Keratinocyte (primary cell): ENCODE results near the gene AK1. TPM values are rescaled to one million over a fixed set of nuclear protein-coding genes. Genes with fewer than 3 reads are reported as not detected.

Experiments
- DNase-seq: peaks from one replicate; pipeline ENCODE4 v3.0.0-alpha.2; 2011; ENCODE audit warnings: low read depth, missing footprints, low spot score
- FAIRE-seq: peaks from 2 replicates; lab custom pipeline; 2011; peaks lifted over from hg19 to GRCh38; lab: Jason Lieb, UNC
- H2AFZ ChIP-seq: 2 replicates; pipeline ENCODE4 v1.6.0; 2012; ENCODE audit warnings: low read length, control low read depth, inconsistent platforms; ENCODE audit not compliant: control insufficient read depth
- H3K27ac ChIP-seq: 2 replicates; pipeline ENCODE4 v1.5.1; 2011; ENCODE audit warnings: low read length; ENCODE audit not compliant: control insufficient read depth, insufficient read depth
- H3K27me3 ChIP-seq: 3 replicates; pipeline ENCODE4 v1.6.0; 2011; ENCODE audit warnings: low read length; ENCODE audit not compliant: control insufficient read depth, insufficient read depth; ENCODE audit errors: extremely low read depth
- H3K36me3 ChIP-seq, 2 experiments: 2 replicates in 1 of 2; 3 replicates in 1 of 2; pipeline ENCODE4 v1.5.1; 2011; ENCODE audit warnings: low read length in 2 of 2, mild to moderate bottlenecking in 1 of 2; ENCODE audit not compliant: control insufficient read depth in 2 of 2, insufficient read depth in 2 of 2; ENCODE audit errors: extremely low read depth in 1 of 2
- H3K4me1 ChIP-seq: 3 replicates; pipeline ENCODE4 v1.5.1; 2011; ENCODE audit warnings: low read length; ENCODE audit not compliant: control insufficient read depth, insufficient read depth; ENCODE audit errors: extremely low read depth
- H3K4me2 ChIP-seq: 3 replicates; pipeline ENCODE4 v1.6.0; 2011; ENCODE audit warnings: low read depth, low read length; ENCODE audit not compliant: control insufficient read depth, insufficient read depth; ENCODE audit errors: extremely low read depth
- H3K4me3 ChIP-seq, 3 experiments: fragments of 200-600 bp in 1 of 3; sonication (generic) in 1 of 3; 2 replicates in 2 of 3; 3 replicates in 1 of 3; pipeline ENCODE4 v1.5.1; 2011 to 2016; ENCODE audit warnings: low read length in 3 of 3, mild to moderate bottlenecking in 3 of 3, control low read depth in 2 of 3, inconsistent platforms in 1 of 3, low read depth in 1 of 3, mixed read lengths in 1 of 3, mixed run types in 1 of 3, moderate library complexity in 1 of 3; ENCODE audit not compliant: control insufficient read depth in 2 of 3, insufficient read depth in 2 of 3; ENCODE audit errors: extremely low read depth in 1 of 3
- H3K79me2 ChIP-seq: 2 replicates; pipeline ENCODE4 v1.6.0; 2012; ENCODE audit warnings: low read length; ENCODE audit not compliant: control insufficient read depth, insufficient read depth
- H3K9ac ChIP-seq: 3 replicates; pipeline ENCODE4 v1.6.0; 2011; ENCODE audit warnings: low read length; ENCODE audit not compliant: control insufficient read depth, insufficient read depth; ENCODE audit errors: extremely low read depth
- H3K9me1 ChIP-seq: 3 replicates; pipeline ENCODE4 v1.6.0; 2011; ENCODE audit warnings: low read length; ENCODE audit not compliant: control insufficient read depth, insufficient read depth; ENCODE audit errors: extremely low read depth
- H3K9me3 ChIP-seq: 2 replicates; pipeline ENCODE4 v1.5.1; 2012; ENCODE audit warnings: low read depth, low read length; ENCODE audit not compliant: control insufficient read depth
- H4K20me1 ChIP-seq: 3 replicates; pipeline ENCODE4 v1.6.0; 2011; ENCODE audit warnings: low read length; ENCODE audit not compliant: control insufficient read depth, insufficient read depth; ENCODE audit errors: extremely low read depth
- CTCF ChIP-seq, 3 experiments: IDR thresholded peaks in 1 of 3; conservative IDR thresholded peaks in 1 of 3; optimal IDR thresholded peaks in 1 of 3; 2 replicates in 2 of 3; 3 replicates in 1 of 3; pipeline versions ENCODE3 to v1.5.1; 2011; ENCODE audit warnings: low read length in 3 of 3, mild to moderate bottlenecking in 3 of 3, moderate library complexity in 2 of 3, control low read depth in 1 of 3, inconsistent platforms in 1 of 3; ENCODE audit not compliant: insufficient read depth in 2 of 3; ENCODE audit errors: extremely low read depth in 1 of 3
- EZH2 ChIP-seq: IDR thresholded peaks from one replicate; pipeline ENCODE4 v1.6.1; 2012; ENCODE audit warnings: inconsistent platforms, mild to moderate bottlenecking, low read length, moderate library complexity
- dilution Hi-C: fragments of 300-500 bp; cut with MboI; formaldehyde crosslinking; loops from one replicate; pipeline ENCODE4 v1.7.0; 2020; ENCODE audit warnings: low sequenced_read_pairs; ENCODE audit not compliant: extremely low pct_ligation_motif_present
- polyA plus RNA-seq, 5 experiments: library from polyadenylated mRNA; depleted of rRNA in 3 of 5; stranded (reverse) in 3 of 5; stranded (forward) in 1 of 5; unstranded in 1 of 5; fragments of >200 nt; gene quantifications; 1 replicate in 1 of 5; 2 replicates in 3 of 5; 3 replicates in 1 of 5; pipeline versions ENCODE4 v1.2.1 to v1.2.3, GENCODE V29; 2011 to 2012; ENCODE audit warnings: missing spikeins in 2 of 5, low read depth in 1 of 5, low replicate concordance in 1 of 5

Gene AK1
- polyA plus RNA-seq, 1 donor (not counting 4 experiments of a cell fraction or from before 2014, with no cell fraction given), result 40.2 TPM

GRCh38 chr9:127847833-127848755 lies 29.4 kb downstream of the AK1 start:
- no peaks in the 10 kb centered on the region for H3K36me3 ChIP-seq
- H2AFZ ChIP-seq, result no peak overlapping the region
- no peaks in the 10 kb centered on the region for H3K27me3 ChIP-seq
- no peak overlapping the region for H3K27ac ChIP-seq
- H3K9me1 ChIP-seq, result no peaks in the 10 kb centered on the region
- no peak overlapping the region for H3K9ac ChIP-seq
- no peak overlapping the region for H3K4me2 ChIP-seq
- DNase-seq (no peak), FAIRE-seq (no peak)
- no peaks in the 10 kb centered on the region for H3K79me2 ChIP-seq
- no peak overlapping the region for H3K4me3 ChIP-seq
- H3K4me1 ChIP-seq, result peaks cover 4% of the 10 kb centered on the region
- TF ChIP-seq EZH2 (no peak), CTCF (optimal IDR thresholded peaks at IDR 0.05 in 1 of 3, IDR thresholded peaks at IDR 0.05 in 1 of 3, conservative IDR thresholded peaks at IDR 0.05 in 1 of 3; ENCODE audit: extremely low read depth in 1 of 3, insufficient read depth in 2 of 3, low read length in 3 of 3) (no peak)
- H4K20me1 ChIP-seq, result no peaks in the 10 kb centered on the region
- dilution Hi-C loops, result no loop called here
- H3K9me3 ChIP-seq, result peaks cover 10% of the 10 kb centered on the region

- DNase-seq (no peak), FAIRE-seq (no peak)
- Histone ChIP-seq H3K9ac (no peak overlapping the region), H3K27me3 (no peaks in the 10 kb centered on the region), H2AFZ (no peak overlapping the region), H3K9me1 (no peaks in the 10 kb centered on the region), H3K27ac (no peak overlapping the region), H4K20me1 (no peaks in the 10 kb centered on the region), H3K4me2 (no peak overlapping the region), H3K9me3 (peaks cover 10% of the 10 kb centered on the region), H3K79me2 (no peaks in the 10 kb centered on the region), H3K36me3 (no peaks in the 10 kb centered on the region), H3K4me1 (peaks cover 4% of the 10 kb centered on the region), H3K4me3 (no peak overlapping the region)
- dilution Hi-C loops, result no loop called here
- TF ChIP-seq EZH2 (no peak), CTCF (optimal IDR thresholded peaks at IDR 0.05 in 1 of 3, IDR thresholded peaks at IDR 0.05 in 1 of 3, conservative IDR thresholded peaks at IDR 0.05 in 1 of 3; ENCODE audit: extremely low read depth in 1 of 3, insufficient read depth in 2 of 3, low read length in 3 of 3) (no peak)
Observed at GRCh38 chr9:127847178-127847510, 30.3 kb downstream of the AK1 start.
